RWPE1 (cell line): ENCODE data around the gene ZNF511.

Source experiments
- CTCF ChIA-PET: fragments of 350-600 bp; sonication (Branson Sonifier 250); formaldehyde crosslinking; extraction: SDS; loops from one replicate; lab custom pipeline; 2021; lab: Yijun Ruan, JAX
- POLR2A ChIA-PET: fragments of 400-600 bp; formaldehyde crosslinking; extraction: SDS; loops from one replicate; lab custom pipeline; 2020; ENCODE audit warnings: antibody characterized with exemption; ENCODE audit not compliant: low non-redundant PET; lab: Yijun Ruan, JAX
- DNase-seq: peaks from one replicate; pipeline ENCODE4 v3.0.0; 2012; ENCODE audit warnings: low spot score
- H3K27ac ChIP-seq: fragments of 450-650 bp; 2 replicates; pipeline ENCODE4 v1.5.1; 2017
- CTCF ChIP-seq: fragments of 450-650 bp; conservative IDR thresholded peaks from 2 replicates; pipeline ENCODE4 v1.5.1; 2017; ENCODE audit warnings: low read depth, mild to moderate bottlenecking

ZNF511 gene

GRCh38 chr10:133335246-133336117, 26.8 kb downstream of the ZNF511 start:
- CTCF ChIA-PET = no interaction called here
- DNase-seq = peak; percentile 58
- no peak for TF ChIP-seq CTCF
- H3K27ac ChIP-seq = no peak overlapping the region
- POLR2A ChIA-PET = interaction anchor here (0.6 kb wide), 1 partner anchor 22 kb away, joined by 3 read pairs; no protein-coding TSS in a partner anchor

GRCh38 chr10:133336118-133336576, 27.4 kb downstream of the ZNF511 start:
- no peak overlapping the region for H3K27ac ChIP-seq
- TF ChIP-seq CTCF = no peak
- CTCF ChIA-PET = interaction anchor here (1.0 kb wide), 1 partner anchor 17 kb away, joined by 3 read pairs; no protein-coding TSS in a partner anchor
- POLR2A ChIA-PET = interaction anchor here (0.5 kb wide), 1 partner anchor 12 kb away, joined by 3 read pairs; no protein-coding TSS in a partner anchor
- DNase-seq = no peak

- ChIA-PET POLR2A (interaction anchor here (0.5 kb wide), 1 partner anchor 12 kb away, joined by 3 read pairs; no protein-coding TSS in a partner anchor), CTCF (interaction anchor here (1.0 kb wide), 1 partner anchor 18 kb away, joined by 3 read pairs; no protein-coding TSS in a partner anchor)
- no peak within 1 kb of the TSS for H3K27ac ChIP-seq
- TF ChIP-seq CTCF = no peak
- peak; percentile 75 for DNase-seq
These were observed 28.1 kb downstream of the ZNF511 start, which contains the start of gene CALY for GRCh38 chr10:133336577-133337369. CALY (minus strand) TSS chr10:133336896; CDS start chr10:133328989, 7,907 bp downstream.

GRCh38 chr10:133337370-133337725, 28.6 kb downstream of the ZNF511 start:
- no peak overlapping the region for H3K27ac ChIP-seq
- CTCF ChIA-PET = interaction anchor here (1.0 kb wide), 1 partner anchor 18 kb away, joined by 3 read pairs; no protein-coding TSS in a partner anchor
- no peak for TF ChIP-seq CTCF
- DNase-seq = no peak
- POLR2A ChIA-PET = no interaction called here

- no peak for TF ChIP-seq CTCF
- CTCF ChIA-PET = no interaction called here
- no peak for DNase-seq
- H3K27ac ChIP-seq = no peak overlapping the region
- POLR2A ChIA-PET = no interaction called here
These were observed 29.7 kb downstream of the ZNF511 start for GRCh38 chr10:133338080-133339071.
